SK-N-SH (cell line): ENCODE data around the gene FADS3.

Experiments used
- CTCF ChIP-seq: fragments of 200-600 bp; sonication (generic); IDR thresholded peaks from 2 replicates; pipeline ENCODE4 v1.6.1; 2017; ENCODE audit warnings: antibody characterized with exemption, mild to moderate bottlenecking, moderate library complexity
- EZH2phosphoT487 ChIP-seq: fragments of 200-600 bp; sonication (generic); IDR thresholded peaks from 2 replicates; pipeline ENCODE4 v1.6.1; 2017; ENCODE audit warnings: low read depth, mixed run types, mild to moderate bottlenecking, antibody characterized with exemption, moderate library complexity, borderline replicate concordance
- POLR2AphosphoS5 ChIP-seq: IDR thresholded peaks from 2 replicates; pipeline ENCODE4 v1.6.1; 2012; ENCODE audit warnings: low read depth, low read length

GRCh38 chr11:61834278-61835048 lies 56.9 kb downstream of the FADS3 start:
- TF ChIP-seq POLR2AphosphoS5: no peak
- no peak for TF ChIP-seq EZH2phosphoT487
- TF ChIP-seq CTCF: no peak
